ENCODE data around the gene SLC36A1.

- TF ChIP-seq TOX (CRISPR knock-in tag; IDR thresholded peaks at IDR 0.05; ENCODE audit: borderline replicate concordance) (no peak), BACH2 (CRISPR knock-in tag; IDR thresholded peaks at IDR 0.05; ENCODE audit: borderline replicate concordance) (no peak), PATZ1 (CRISPR knock-in tag; IDR thresholded peaks at IDR 0.05; ENCODE audit: borderline replicate concordance) (no peak), POU6F1 (CRISPR knock-in tag; IDR thresholded peaks at IDR 0.05; ENCODE audit: borderline replicate concordance, low read depth) (no peak), ESRRG (CRISPR knock-in tag; IDR thresholded peaks at IDR 0.05) (no peak)
Measured at GRCh38 chr5:151458314-151458713, 10.9 kb downstream of the SLC36A1 start.
